GM19463 (cell line): ENCODE results near the gene AMELY.
"Not testable (repeated sequence)": the region's sequence is repeated elsewhere in the genome, so short reads cannot be mapped to it uniquely, and the experiment has no call there.

ENCODE experiments used
- ATAC-seq: cut with Tn5 transposase; IDR thresholded peaks from one replicate; pipeline ENCODE4 v1.9.1; 2021; ENCODE audit warnings: mild to moderate bottlenecking, moderate library complexity; ENCODE audit not compliant: unreplicated experiment

Gene AMELY

GRCh38 chrY:6911253-6911881 is at the start of gene AMELY:
TSS of gene AMELY (minus strand) at chrY:6911752. CDS start at chrY:6872608, 39,144 bp downstream.
- no peak for ATAC-seq

GRCh38 chrY:6949947-6950346 is 38.4 kb upstream of the AMELY start:
- ATAC-seq: no peak

- ATAC-seq: no peak
Measured at GRCh38 chrY:6948378-6948777, 36.8 kb upstream of the AMELY start.

- no peak for ATAC-seq
Measured at GRCh38 chrY:6947695-6948094, 36.1 kb upstream of the AMELY start.

- ATAC-seq: no peak
Measured at GRCh38 chrY:6935497-6935896, 23.9 kb upstream of the AMELY start.

GRCh38 chrY:6931779-6932396 is 20.3 kb upstream of the AMELY start:
- ATAC-seq: no peak

- no peak for ATAC-seq
Measured at GRCh38 chrY:6929237-6929636, 17.7 kb upstream of the AMELY start.

GRCh38 chrY:6928265-6928664 is 16.7 kb upstream of the AMELY start:
- ATAC-seq: no peak

- no peak for ATAC-seq
Measured at GRCh38 chrY:6921061-6921460, 9.5 kb upstream of the AMELY start.

GRCh38 chrY:6913362-6913761 is 1.8 kb upstream of the AMELY start:
- ATAC-seq: no peak

GRCh38 chrY:6910372-6911252 is 940 bp downstream of the AMELY start, which contains the start of gene TBL1Y:
TSS of gene TBL1Y (plus strand) at chrY:6910697. CDS start at chrY:7025085, 114,388 bp downstream.
- no peak for ATAC-seq

GRCh38 chrY:6909856-6910255 is 1.7 kb downstream of the AMELY start:
- no peak for ATAC-seq

GRCh38 chrY:6909118-6909521 is 2.4 kb downstream of the AMELY start:
- no peak for ATAC-seq

- ATAC-seq: not testable (repeated sequence)
Measured at GRCh38 chrY:6908021-6908420, 3.5 kb downstream of the AMELY start.

- ATAC-seq: no peak
Measured at GRCh38 chrY:6907591-6907990, 4.0 kb downstream of the AMELY start.

GRCh38 chrY:6902116-6902515 is 9.4 kb downstream of the AMELY start:
- not testable (repeated sequence) for ATAC-seq

GRCh38 chrY:6895236-6895635 is 16.3 kb downstream of the AMELY start:
- no peak for ATAC-seq

- ATAC-seq: no peak
Measured at GRCh38 chrY:6894496-6894895, 17.1 kb downstream of the AMELY start.

- no peak for ATAC-seq
Measured at GRCh38 chrY:6849384-6849783, 62.2 kb downstream of the AMELY start.

- ATAC-seq: not testable (repeated sequence)
Measured at GRCh38 chrY:6842650-6843049, 68.9 kb downstream of the AMELY start.
